PC-3 (cell line): ENCODE data around the gene SLC6A1.

ENCODE experiments used
- EZH2 ChIP-seq: fragments of 300-600 bp; sonication (generic); IDR thresholded peaks from one replicate; pipeline ENCODE4 v1.6.1; 2017; ENCODE audit warnings: antibody characterized with exemption, mild to moderate bottlenecking, low read length; ENCODE audit not compliant: unreplicated experiment
- EZH2phosphoT487 ChIP-seq: fragments of 300-600 bp; sonication (generic); IDR thresholded peaks from 2 replicates; pipeline ENCODE4 v1.6.1; 2018; ENCODE audit warnings: mild to moderate bottlenecking, antibody characterized with exemption, low read length, borderline replicate concordance
- TF ChIP-seq, protein P1 (sequence below): fragments of 300-600 bp; sonication (generic); conservative IDR thresholded peaks from 2 replicates; pipeline ENCODE4 v1.5.1; 2017; ENCODE audit warnings: antibody characterized with exemption, low read depth, mild to moderate bottlenecking, low read length

DNA sequence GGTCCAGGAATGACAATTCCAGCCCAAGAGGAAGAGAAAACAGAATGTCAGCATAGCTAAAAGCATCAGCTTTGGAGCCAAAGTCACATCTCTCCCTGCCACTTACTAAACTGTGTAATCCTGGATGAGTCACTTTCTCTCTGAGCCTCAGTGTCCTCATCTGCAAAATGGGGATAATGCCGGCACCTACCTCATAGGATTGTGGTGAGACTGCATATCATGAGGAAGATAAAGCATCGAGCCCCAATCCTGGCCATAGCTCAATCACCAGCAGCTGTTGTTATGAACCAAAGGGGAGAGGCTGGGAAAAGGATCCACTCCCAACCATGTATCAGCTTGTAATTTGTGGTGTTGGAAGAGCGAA is 9.1 kb downstream of the SLC6A1 start:
- TF ChIP-seq, protein P1, sequence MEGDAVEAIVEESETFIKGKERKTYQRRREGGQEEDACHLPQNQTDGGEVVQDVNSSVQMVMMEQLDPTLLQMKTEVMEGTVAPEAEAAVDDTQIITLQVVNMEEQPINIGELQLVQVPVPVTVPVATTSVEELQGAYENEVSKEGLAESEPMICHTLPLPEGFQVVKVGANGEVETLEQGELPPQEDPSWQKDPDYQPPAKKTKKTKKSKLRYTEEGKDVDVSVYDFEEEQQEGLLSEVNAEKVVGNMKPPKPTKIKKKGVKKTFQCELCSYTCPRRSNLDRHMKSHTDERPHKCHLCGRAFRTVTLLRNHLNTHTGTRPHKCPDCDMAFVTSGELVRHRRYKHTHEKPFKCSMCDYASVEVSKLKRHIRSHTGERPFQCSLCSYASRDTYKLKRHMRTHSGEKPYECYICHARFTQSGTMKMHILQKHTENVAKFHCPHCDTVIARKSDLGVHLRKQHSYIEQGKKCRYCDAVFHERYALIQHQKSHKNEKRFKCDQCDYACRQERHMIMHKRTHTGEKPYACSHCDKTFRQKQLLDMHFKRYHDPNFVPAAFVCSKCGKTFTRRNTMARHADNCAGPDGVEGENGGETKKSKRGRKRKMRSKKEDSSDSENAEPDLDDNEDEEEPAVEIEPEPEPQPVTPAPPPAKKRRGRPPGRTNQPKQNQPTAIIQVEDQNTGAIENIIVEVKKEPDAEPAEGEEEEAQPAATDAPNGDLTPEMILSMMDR, result no peak
- TF ChIP-seq EZH2phosphoT487 (no peak), EZH2 (no peak)
